ENCODE measurements around the gene PALLD. TPM values are rescaled to one million over a fixed set of nuclear protein-coding genes. Genes with fewer than 3 reads are reported as not detected.

PALLD gene
- total RNA-seq, 1 donor from 2014 or later: 8.6 TPM

GRCh38 chr4:168642591-168642990 is 145.7 kb downstream of the PALLD start:
- intact Hi-C loops (cut with micrococcal nuclease): no loop called here

DNA sequence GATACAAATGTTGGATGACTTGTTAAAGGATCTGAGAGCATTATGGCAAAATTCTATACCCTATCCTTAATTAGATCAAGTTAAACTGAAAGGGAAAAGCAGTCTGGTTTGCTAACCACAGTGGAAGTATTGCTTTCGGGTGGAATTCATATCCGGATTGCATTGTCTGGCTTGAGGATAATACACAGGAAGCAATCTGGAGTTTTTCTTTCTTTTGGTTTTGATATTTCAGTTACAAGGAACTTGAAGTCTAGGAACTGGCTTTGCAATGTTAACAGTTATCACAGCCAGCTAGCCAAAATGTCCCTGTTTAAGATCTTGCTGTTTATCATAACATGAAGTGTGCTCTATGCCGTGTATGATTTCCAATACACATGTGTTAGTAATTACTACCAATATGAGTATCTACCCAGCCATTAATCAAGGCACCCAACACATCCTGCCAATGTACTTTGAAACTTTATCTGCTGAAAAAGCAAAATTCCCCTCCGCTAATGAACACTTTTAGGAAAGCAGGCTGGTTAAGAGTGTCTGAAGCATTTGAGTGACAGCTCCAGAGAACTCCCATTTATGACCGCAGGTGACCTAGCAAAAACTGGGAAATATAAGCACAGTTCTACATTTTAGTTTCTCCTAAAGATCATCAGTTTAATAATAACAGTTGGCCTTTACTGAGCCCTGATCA is 146.4 kb downstream of the PALLD start:
- intact Hi-C loops (cut with micrococcal nuclease): no loop called here

- intact Hi-C loops (cut with micrococcal nuclease): no loop called here
These were observed 146.9 kb downstream of the PALLD start for GRCh38 chr4:168643796-168644159.

GRCh38 chr4:168646001-168646768 is 149.3 kb downstream of the PALLD start:
- intact Hi-C loops (cut with micrococcal nuclease): no loop called here

GRCh38 chr4:168647646-168648375 is 151.0 kb downstream of the PALLD start:
- intact Hi-C loops (cut with micrococcal nuclease): no loop called here

DNA sequence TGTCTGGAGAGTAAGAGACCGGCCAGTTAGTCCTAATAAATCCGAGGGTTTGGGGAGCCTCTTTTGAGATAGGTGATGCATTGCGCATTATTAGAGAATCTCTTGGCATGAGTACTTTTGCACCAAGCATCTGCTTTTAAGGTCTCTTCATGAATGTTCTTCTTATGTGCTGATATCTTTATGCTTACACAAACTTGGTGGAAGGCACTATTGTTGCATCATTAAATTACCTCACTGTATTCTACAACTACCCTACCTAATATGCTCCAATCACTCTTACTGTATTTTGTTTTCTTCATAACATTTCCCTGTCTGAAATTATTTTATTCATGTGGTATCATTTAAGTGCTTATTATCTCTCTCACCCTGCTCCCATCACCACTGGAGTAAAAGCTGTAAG is 151.6 kb downstream of the PALLD start:
- intact Hi-C loops (cut with micrococcal nuclease): no loop called here

GRCh38 chr4:168648929-168649328 is 152.1 kb downstream of the PALLD start:
- intact Hi-C loops (cut with micrococcal nuclease): no loop called here

DNA sequence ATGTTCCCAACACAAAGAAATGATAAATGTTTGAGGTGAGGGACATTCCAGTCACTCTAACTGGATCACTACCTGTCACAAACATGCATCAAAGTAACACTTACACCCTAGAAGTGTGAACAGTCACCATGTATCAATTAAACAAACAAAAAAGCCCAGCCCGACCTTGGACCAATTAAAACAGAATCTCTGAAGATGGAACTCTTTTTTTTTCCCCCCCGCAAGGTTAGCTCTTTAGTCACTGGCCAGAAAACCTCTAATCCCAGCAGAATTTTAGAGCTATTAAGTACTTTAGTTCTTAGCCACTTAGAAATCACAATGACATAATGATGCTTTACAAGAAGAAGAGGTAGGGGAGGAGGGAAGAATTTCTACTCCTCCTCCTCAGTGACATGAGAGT is 154.5 kb downstream of the PALLD start:
- intact Hi-C loops (cut with micrococcal nuclease): no loop called here

GRCh38 chr4:168651864-168652263 is 155.0 kb downstream of the PALLD start:
- intact Hi-C loops (cut with micrococcal nuclease): no loop called here

DNA sequence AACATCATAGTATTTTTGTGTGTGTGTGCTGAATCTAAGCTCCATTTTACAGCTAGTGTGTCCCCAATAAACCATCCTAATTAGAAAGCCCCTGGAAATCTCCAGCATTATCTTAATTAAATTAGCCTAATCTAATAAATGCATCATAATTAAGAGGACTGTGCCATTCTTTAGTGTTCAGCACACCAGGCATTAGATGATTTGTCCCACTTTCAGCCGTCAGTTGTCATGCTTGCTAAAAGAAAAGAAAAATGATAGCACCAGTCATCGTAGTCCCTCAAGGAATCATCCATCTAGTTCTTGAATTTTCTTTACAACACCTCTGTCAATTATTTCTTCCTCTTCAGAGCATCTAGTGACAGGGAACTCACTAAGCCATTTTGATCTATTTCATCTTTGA is 155.9 kb downstream of the PALLD start:
- intact Hi-C loops (cut with micrococcal nuclease): no loop called here

DNA sequence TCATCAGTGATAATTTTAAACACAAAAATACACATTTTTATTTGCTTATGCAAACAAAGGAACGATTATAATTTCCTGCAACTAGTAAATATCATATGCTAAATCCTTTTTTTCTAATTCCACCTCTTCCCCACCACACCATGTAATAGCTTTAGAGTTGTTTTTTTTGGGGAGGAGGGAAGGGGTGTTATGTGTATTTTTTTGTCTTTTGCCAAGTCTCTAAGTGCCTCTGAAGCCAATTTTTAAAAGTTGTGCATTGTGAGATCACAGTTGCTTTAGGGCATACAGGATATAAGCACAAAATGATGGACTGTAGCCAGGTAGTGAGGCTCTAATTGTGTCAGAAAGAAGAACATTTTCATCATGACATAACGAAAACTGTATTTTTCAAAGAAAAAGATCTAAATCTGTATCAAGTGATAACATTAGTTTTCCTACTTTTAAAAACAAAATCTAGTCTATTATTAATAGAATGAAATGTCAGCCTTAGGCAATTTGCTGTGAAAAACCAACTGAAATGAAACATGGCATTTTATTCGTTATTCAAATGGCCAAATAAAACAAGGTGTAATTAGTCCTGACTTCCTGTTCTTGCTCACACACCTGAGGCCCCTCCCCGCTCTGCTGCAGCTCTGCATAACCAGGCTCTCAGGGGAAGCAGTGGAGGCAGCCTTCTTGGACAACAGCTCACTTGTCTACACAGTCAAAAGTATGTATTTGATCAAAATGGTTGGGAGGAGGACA is 157.4 kb downstream of the PALLD start:
- intact Hi-C loops (cut with micrococcal nuclease): no loop called here

- intact Hi-C loops (cut with micrococcal nuclease): no loop called here
These were observed 158.0 kb downstream of the PALLD start for GRCh38 chr4:168654848-168655174.

- intact Hi-C loops (cut with micrococcal nuclease): no loop called here
These were observed 158.3 kb downstream of the PALLD start for GRCh38 chr4:168655182-168655581.

DNA sequence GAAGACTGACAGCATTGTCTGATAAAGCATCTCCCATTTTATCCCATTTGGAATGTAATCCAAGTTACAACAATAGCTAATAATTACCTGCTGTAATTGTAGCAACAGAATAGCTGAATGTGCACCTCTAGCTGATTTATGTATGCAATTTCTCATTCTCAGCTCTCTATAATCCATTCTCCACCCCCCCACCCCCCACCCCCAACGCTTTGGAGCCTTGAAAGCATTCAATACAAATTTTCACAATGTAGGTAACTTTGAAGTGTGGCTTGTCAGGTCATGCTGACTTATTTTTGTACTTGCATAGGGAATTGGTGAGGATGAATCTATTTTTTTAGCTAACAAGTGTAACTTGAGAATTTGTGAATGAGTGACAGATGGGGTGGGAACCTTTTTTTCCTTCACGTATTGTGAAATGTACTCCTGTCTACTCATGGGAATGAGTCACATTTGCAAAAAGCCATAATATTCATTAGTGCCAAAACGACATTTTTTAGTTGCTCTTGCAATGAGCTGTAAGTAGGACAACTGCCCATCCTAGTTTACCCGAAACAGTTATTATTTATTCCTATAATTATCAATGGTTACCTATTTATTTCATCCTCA is 159.3 kb downstream of the PALLD start:
- intact Hi-C loops (cut with micrococcal nuclease): no loop called here

DNA sequence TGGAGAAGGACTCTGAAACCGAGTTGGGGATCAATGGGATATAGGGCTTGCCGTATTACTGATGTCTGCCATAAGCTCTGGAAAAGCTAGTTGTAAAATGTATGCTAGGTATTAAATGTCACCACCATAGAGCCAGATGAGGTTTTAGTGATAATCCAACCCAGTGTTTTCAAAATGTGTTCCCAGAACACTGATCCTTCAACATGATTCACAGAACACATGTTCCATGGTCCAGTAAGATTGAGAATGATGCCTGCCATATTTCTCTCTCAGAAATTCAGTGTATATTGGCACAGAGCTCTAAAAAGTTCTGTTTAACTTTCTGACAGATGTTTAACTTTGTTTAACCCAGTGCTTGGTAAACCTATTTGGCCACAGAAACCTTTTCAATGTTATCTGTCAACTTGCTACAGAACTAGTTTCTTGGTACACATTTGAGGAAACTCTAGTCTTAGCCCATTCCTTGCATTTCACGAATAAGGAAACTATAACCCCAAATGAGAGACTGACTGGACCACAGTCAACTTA is 160.2 kb downstream of the PALLD start:
- intact Hi-C loops (cut with micrococcal nuclease): no loop called here

DNA sequence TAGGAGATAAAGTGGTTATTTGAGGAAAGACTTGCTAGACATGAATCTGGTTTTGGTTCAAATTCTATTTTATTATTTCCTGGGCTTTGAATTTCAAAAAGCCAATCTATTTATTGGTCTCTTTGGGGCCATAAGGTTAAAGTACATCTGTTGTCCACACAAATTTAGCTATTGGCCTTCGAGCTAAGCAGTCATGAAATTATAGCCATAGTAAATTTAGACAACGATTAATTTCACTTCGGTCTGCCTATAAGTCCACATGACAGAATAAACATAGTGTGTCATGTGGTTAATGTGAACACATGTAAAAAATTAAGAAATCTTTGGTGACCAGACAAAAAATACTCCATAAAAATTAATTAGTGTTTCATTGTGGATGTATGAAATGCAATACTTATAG is 161.9 kb downstream of the PALLD start:
- intact Hi-C loops (cut with micrococcal nuclease): no loop called here

DNA sequence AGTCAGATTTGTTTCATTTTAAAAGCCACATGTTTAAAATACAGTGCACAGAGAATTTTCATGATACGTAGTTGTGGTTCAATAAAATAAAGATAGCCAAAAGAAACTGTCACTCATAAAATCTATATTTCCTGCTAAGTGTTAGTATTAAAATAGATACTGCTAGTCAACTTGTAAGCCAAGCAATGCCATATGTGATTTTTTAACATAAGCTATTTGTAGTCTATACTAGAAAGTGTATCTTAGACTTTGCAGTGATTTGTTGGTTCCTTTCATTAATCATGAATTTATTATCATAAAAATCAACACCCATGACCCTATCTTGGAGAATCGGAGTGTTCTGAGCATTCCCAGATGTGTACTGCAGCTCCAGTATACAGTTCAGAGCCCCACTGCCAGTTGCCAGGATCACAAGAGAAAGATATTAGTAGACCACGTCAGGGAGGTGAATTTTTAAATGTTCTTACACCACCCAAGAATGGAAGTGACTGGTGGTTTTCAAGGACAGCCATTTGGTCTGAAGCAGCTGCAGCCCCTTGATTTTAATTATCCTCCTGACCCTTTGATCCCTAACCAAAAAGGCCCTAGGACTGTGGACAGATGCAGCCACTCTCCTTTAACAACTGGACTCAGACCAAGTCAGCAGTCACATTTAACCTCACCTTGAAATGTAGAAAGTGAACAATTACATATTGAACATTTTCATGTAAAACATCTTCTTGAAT is 163.1 kb downstream of the PALLD start:
- intact Hi-C loops (cut with micrococcal nuclease): no loop called here

DNA sequence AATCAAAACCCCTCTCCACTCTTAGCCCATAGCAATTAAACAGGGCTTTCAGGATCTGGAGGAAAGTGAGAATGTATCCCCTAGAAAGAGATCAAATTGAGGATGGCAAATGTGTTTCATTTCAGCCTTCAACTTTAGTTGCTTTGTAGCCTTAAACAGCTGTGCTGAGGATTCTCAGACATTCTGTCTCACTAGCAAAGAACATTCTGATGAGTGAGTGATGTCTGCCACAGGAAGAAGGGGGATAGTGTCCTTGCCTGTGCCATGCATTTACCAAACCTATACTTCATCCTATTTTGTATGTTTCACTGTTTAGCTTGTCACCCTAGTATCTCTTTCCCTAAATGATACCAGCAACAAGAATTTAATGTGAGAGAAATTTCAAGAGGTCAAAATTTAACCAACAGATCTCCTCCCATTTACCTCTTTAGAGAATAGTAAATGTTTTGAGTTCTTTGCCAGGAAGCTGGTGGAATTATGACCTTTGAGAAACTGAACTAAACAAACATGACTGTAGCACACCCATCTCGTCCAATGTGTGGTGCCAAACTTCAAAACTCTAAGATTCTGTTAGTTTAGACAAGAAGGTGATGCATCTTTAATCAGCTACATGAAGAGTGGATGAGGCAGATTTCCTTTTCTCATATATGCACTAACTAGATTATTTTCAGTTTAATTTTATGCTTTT is 165.6 kb downstream of the PALLD start:
- intact Hi-C loops (cut with micrococcal nuclease): no loop called here

DNA sequence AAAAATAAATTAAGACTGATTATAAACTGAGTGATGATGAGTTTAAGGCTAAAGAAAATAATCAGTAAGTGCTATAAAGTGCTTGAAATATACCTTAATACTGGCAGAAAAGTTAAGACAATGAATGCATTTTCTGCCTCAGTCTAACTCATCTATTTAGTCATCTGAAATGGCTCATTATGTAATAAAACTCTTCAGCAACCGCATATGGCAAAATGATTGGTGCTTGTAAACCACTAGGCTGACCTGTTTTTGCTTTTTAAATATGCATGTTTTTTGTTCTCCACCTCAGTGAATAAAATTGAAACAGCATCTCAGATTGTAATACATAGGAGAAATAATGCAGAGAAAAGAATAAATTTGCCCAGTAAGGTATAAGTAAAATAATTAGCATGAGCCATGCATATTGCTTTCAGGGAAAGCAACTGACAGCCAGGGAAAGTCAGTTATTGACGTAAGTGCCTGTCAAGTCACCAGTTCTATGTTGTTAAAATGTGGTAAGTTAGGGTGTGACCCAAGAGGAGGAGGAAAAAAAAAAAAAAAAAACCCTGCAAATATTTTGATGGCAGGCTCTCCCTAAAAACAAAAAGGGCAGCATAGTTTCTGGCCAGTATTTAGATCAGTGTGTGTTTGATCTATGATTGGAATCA is 167.5 kb downstream of the PALLD start:
- intact Hi-C loops (cut with micrococcal nuclease): no loop called here

Measured in T-helper 2 cell treated with Interferon-gamma antibody and Interleukin-4, amounts not matched to agents 100 ng/mL and 5 ng/mL, for 36 hours (primary cell).